ENCODE measurements around the gene CLBA1. TPM values are rescaled to one million over a fixed set of nuclear protein-coding genes. Genes with fewer than 3 reads are reported as not detected.
A peak's percentile ranks its signal among the peaks of the same experiment; 100 is the strongest.

Gene CLBA1
- total RNA-seq, 3 donors from 2014 or later, result 4.5 to 17.0 (median 8.8) TPM

DNA sequence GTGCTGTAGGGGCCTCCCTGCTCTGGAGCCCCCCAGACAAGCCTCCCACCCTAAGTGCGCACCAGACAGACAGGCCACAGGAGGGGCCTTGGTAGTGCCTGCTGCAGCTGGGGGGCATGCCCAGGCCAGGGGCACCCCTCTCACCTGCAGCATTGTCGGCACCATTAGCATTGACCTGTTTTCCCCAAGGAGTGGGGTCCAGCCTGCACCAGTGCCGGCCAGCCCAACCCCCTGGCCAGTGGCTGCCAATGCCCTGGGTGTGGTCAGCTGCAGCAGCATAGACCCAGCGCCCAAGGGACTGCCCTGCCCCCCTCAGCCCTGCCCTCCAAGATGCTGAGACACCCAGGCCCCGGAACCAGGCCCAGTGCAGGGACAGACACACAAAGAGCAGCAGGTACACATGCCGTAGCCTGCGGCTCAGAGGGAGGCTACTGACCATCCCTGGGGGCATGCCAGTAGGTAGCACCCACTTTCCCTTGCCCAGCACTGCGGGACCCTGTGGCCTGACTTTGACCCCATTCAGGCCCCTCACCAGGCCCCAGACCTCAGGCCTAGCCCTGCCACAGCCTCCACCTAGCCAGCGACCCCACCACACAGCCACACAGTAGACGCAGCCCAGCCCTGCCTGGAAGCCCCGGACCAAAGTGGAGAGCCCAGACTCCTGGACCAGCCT, 8.4 kb upstream of the CLBA1 start:
- DNase-seq (ENCODE audit: low spot score in 2 of 2), result no peak
- Histone ChIP-seq H3K9me3 (no peaks in the 10 kb centered on the region), H3K27me3 (no peaks in the 10 kb centered on the region), H3K4me3 (peak overlapping the region; percentile 49 to 78 (median 58)), H3K36me3 (no peaks in the 10 kb centered on the region), H3K4me1 (peaks cover 15 to 53% of the 10 kb centered on the region in 2 donors), H3K27ac (no peak overlapping the region)
- intact Hi-C loops (cut with DNase I; ENCODE audit: low total_unique reads), result no loop called here
- no peak for TF ChIP-seq POLR2AphosphoS5 (IDR thresholded peaks at IDR 0.05)
- no peak for TF ChIP-seq CTCF (IDR thresholded peaks at IDR 0.05)
- no peak for TF ChIP-seq POLR2A (IDR thresholded peaks at IDR 0.05)

DNA sequence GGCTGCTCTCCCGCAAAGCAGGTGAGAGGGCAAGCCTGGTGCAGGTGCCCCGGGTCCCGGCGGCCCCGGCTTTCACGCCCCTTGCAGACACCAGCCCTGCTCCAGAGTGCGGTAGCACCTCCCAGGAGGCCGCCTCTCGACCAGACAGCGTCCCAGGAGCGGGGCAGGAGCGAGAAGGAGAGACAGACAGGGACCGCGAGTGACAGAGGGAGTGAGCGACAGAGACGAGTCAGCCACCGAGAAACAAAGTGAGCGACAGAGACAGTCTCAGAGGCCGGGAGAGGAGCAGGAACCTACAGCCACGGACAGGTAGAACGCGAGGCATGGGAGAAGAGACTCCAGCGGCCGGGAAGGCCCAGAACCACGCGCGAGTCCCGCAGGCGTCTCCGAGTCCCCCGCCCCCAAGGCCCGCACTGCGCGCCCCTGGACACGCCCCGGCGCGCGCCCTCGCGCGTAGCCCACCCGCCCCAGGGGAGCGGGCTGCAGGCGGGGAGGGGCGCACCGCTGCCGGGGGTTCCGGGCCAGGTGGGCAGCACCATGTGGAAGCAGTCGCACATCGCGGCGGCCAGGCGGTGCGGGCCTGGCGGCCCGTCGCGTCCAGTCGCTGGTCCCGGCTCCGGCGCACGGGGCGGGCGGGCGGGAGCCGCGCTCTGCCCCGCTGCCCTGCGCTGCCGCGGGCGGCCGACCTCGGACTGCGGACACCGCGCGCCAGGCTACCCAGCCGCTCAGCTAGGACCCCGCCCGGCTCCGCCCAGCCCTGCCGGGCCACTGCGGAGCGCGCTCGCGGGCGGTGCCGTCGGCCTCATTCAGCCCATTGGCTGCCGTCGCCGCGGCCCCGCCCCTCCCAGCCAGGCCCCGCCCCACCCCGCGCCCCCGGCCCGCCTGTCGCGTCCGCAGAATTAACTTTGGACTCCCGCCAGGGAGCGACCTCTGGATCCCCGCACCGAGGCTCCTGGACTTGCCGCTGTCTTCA, 7.6 kb upstream of the CLBA1 start, which contains the start of gene AHNAK2:
Gene AHNAK2, minus strand, starts transcription at position 694 of the 973 bp plus-strand sequence. Its CDS starts 137 bp downstream, at position 557.
- TF ChIP-seq POLR2AphosphoS5 (IDR thresholded peaks at IDR 0.05), result no peak
- TF ChIP-seq POLR2A (IDR thresholded peaks at IDR 0.05), result no peak
- no peak for TF ChIP-seq CTCF (IDR thresholded peaks at IDR 0.05)
- H3K9me3 ChIP-seq, result no peaks in the 10 kb centered on the region
- peak within 1 kb of the TSS; percentile 49 to 78 (median 58) for H3K4me3 ChIP-seq
- no peaks in the 10 kb centered on the region for H3K27me3 ChIP-seq
- H3K36me3 ChIP-seq, result no peaks in the 10 kb centered on the region
- DNase-seq (ENCODE audit: low spot score in 2 of 2), result peak in 1 of 2 donors; percentile 71
- peaks cover 8 to 45% of the 10 kb centered on the region in 2 donors for H3K4me1 ChIP-seq
- peak within 1 kb of the TSS in 1 of 2 donors; percentile 14 for H3K27ac ChIP-seq
- intact Hi-C loops (cut with DNase I; ENCODE audit: low total_unique reads), result no loop called here

GRCh38 chr14:104978746-104979691, 6.6 kb upstream of the CLBA1 start:
- Histone ChIP-seq H3K4me1 (peaks cover 7 to 36% of the 10 kb centered on the region in 2 donors), H3K4me3 (peak overlapping the region; percentile 49 to 78 (median 58)), H3K36me3 (no peaks in the 10 kb centered on the region)

More at GRCh38 chr14:104978746-104979691, 6.6 kb upstream of the CLBA1 start:
- Histone ChIP-seq H3K27ac (peak overlapping the region; percentile 10 to 63), H3K9me3 (no peaks in the 10 kb centered on the region), H3K27me3 (no peaks in the 10 kb centered on the region)
- intact Hi-C loops (cut with DNase I; ENCODE audit: low total_unique reads), result no loop called here
- TF ChIP-seq CTCF (IDR thresholded peaks at IDR 0.05) (no peak), POLR2AphosphoS5 (IDR thresholded peaks at IDR 0.05) (no peak), POLR2A (IDR thresholded peaks at IDR 0.05) (no peak)
- no peak for DNase-seq (ENCODE audit: low spot score in 2 of 2)
